Endothelial cell of umbilical vein (primary cell): ENCODE measurements around the gene COL21A1. TPM values are rescaled to one million over a fixed set of nuclear protein-coding genes. Genes with fewer than 3 reads are reported as not detected.

ENCODE experiments used
- BruUV-seq: library from RNA; stranded (reverse); fragments of 400-500 nt; replicated peaks from 2 replicates; lab custom pipeline; 2021; lab: Mats Ljungman, UMichigan
- CTCF ChIA-PET: fragments of 300-600, 350-600 bp; sonication (Branson Sonifier 250); formaldehyde crosslinking; loops from one replicate; lab custom pipeline; 2021; ENCODE audit warnings: antibody characterized with exemption, inconsistent platforms; lab: Charles Lee
- POLR2A ChIA-PET: fragments of 300-600, 350-600 bp; sonication (Branson Sonifier 250); formaldehyde crosslinking; loops from one replicate; lab custom pipeline; 2021; ENCODE audit warnings: antibody characterized with exemption, inconsistent platforms; lab: Charles Lee
- DNase-seq: peaks from one replicate; pipeline ENCODE4 v3.0.0-alpha.2; 2011; ENCODE audit warnings: low read depth, low spot score
- FAIRE-seq: peaks from 2 replicates; lab custom pipeline; 2011; peaks lifted over from hg19 to GRCh38; lab: Jason Lieb, UNC
- H2AFZ ChIP-seq: 2 replicates; pipeline ENCODE4 v1.6.0; 2012; ENCODE audit warnings: low read depth, low read length, control low read depth, inconsistent platforms
- H3K27ac ChIP-seq: 2 replicates; pipeline ENCODE4 v1.5.1; 2011; ENCODE audit warnings: low read depth, mild to moderate bottlenecking, control low read depth, low read length, moderate library complexity; ENCODE audit not compliant: insufficient read depth
- H3K27me3 ChIP-seq, 2 experiments: 2 replicates each; pipeline versions ENCODE4 v1.6.0 to v1.6.1; 2011; ENCODE audit warnings: low read length in 2 of 2, mixed read lengths in 1 of 2; ENCODE audit not compliant: control insufficient read depth in 2 of 2, insufficient read depth in 2 of 2
- H3K36me3 ChIP-seq, 2 experiments: 2 replicates in 1 of 2; 3 replicates in 1 of 2; pipeline ENCODE4 v1.5.1; 2011; ENCODE audit warnings: low read length in 2 of 2, mild to moderate bottlenecking in 1 of 2, moderate library complexity in 1 of 2; ENCODE audit not compliant: control insufficient read depth in 2 of 2, insufficient read depth in 2 of 2; ENCODE audit errors: extremely low read depth in 1 of 2
- H3K4me1 ChIP-seq: 3 replicates; pipeline ENCODE4 v1.5.1; 2011; ENCODE audit warnings: mild to moderate bottlenecking, low read length; ENCODE audit not compliant: control insufficient read depth, insufficient read depth; ENCODE audit errors: extremely low read depth
- H3K4me2 ChIP-seq: 2 replicates; pipeline ENCODE4 v1.6.1; 2011; ENCODE audit warnings: low read length, control low read depth, mixed read lengths; ENCODE audit not compliant: insufficient read depth
- H3K4me3 ChIP-seq, 3 experiments: fragments of 200-600 bp in 1 of 3; sonication (generic), shearing (Covaris generic) in 1 of 3; replicated peaks in 1 of 3; 2 replicates each; pipeline ENCODE4 v1.5.1; 2011 to 2016; ENCODE audit warnings: control low read depth in 3 of 3, low read length in 3 of 3, mild to moderate bottlenecking in 2 of 3, inconsistent platforms in 1 of 3, low read depth in 1 of 3, moderate library complexity in 1 of 3; ENCODE audit not compliant: insufficient read depth in 1 of 3
- H3K79me2 ChIP-seq: 2 replicates; pipeline ENCODE4 v1.6.0; 2012; ENCODE audit warnings: low read length, inconsistent platforms; ENCODE audit not compliant: control insufficient read depth, insufficient read depth
- H3K9ac ChIP-seq: replicated peaks from 2 replicates; pipeline ENCODE3; 2011; ENCODE audit warnings: low read length, control low read depth; ENCODE audit not compliant: insufficient read depth; ENCODE audit errors: extremely low read depth
- H3K9me1 ChIP-seq: replicated peaks from 3 replicates; pipeline ENCODE4 v1.6.0; 2011; ENCODE audit warnings: mild to moderate bottlenecking, low read length; ENCODE audit not compliant: control insufficient read depth, insufficient read depth; ENCODE audit errors: extremely low read depth
- H3K9me3 ChIP-seq: replicated peaks from 2 replicates; pipeline ENCODE4 v1.5.1; 2012; ENCODE audit warnings: low read length, inconsistent platforms; ENCODE audit not compliant: control insufficient read depth, insufficient read depth
- H4K20me1 ChIP-seq: replicated peaks from 2 replicates; pipeline ENCODE3; 2011; ENCODE audit warnings: mild to moderate bottlenecking, low read length; ENCODE audit not compliant: control insufficient read depth, insufficient read depth; ENCODE audit errors: extremely low read depth
- EZH2 ChIP-seq: IDR thresholded peaks from 2 replicates; pipeline ENCODE4 v1.6.1; 2012; ENCODE audit warnings: borderline replicate concordance, low read depth, mild to moderate bottlenecking, moderate library complexity, low read length, inconsistent platforms; ENCODE audit not compliant: severe bottlenecking
- FOS ChIP-seq: IDR thresholded peaks from 2 replicates; pipeline ENCODE4 v1.6.1; 2011; ENCODE audit warnings: mild to moderate bottlenecking, low read length, moderate library complexity, borderline replicate concordance; ENCODE audit not compliant: insufficient read depth
- GATA2 ChIP-seq: IDR thresholded peaks from 2 replicates; pipeline ENCODE4 v1.7.0; 2011; ENCODE audit warnings: low read depth, mild to moderate bottlenecking, moderate library complexity, mixed read lengths, low read length; ENCODE audit not compliant: insufficient read length, insufficient read depth
- JUN ChIP-seq: IDR thresholded peaks from 2 replicates; pipeline ENCODE4 v1.6.1; 2011; ENCODE audit warnings: borderline replicate concordance, low read depth; ENCODE audit not compliant: insufficient read length, insufficient read depth
- MYC ChIP-seq: IDR thresholded peaks from one replicate; pipeline ENCODE4 v1.6.1; 2011; ENCODE audit warnings: mild to moderate bottlenecking, low read depth, low read length
- POLR2A ChIP-seq: IDR thresholded peaks from 2 replicates; pipeline ENCODE4 v1.6.1; 2012; ENCODE audit warnings: low read depth, mild to moderate bottlenecking, control low read depth, low read length
- POLR2AphosphoS5 ChIP-seq: IDR thresholded peaks from 2 replicates; pipeline ENCODE4 v1.6.1; 2012; ENCODE audit warnings: low read depth, mild to moderate bottlenecking, control low read depth, low read length, moderate library complexity; ENCODE audit not compliant: insufficient read depth
- dilution Hi-C: fragments of 300-500 bp; cut with MboI; formaldehyde crosslinking; loops from one replicate; pipeline ENCODE4 v1.15.0; 2019; ENCODE audit warnings: low sequenced_read_pairs; ENCODE audit not compliant: extremely low pct_ligation_motif_present
- intact Hi-C: fragments of 100-400 bp; cut with micrococcal nuclease; formaldehyde crosslinking; loops from one replicate; pipeline ENCODE4 v1.10.0; 2022
- polyA plus RNA-seq, 4 experiments: library from polyadenylated mRNA; depleted of rRNA in 3 of 4; stranded (reverse) in 3 of 4; unstranded in 1 of 4; fragments of >200 nt; gene quantifications; 2 replicates each; pipeline versions ENCODE4 v1.2.1 to v1.2.3, GENCODE V29; 2011 to 2012; ENCODE audit warnings: missing spikeins in 1 of 4
- total RNA-seq: library from RNA; stranded (reverse); gene quantifications from 2 replicates; pipeline ENCODE4 v1.2.3, GENCODE V29; 2021
- TF ChIP-seq, protein P1 (sequence below), 2 donors: IDR thresholded peaks; 1 replicate in 1 of 2; 2 replicates in 1 of 2; pipeline ENCODE4 v1.5.1; 2011; ENCODE audit warnings: low read length in 2 of 2, mild to moderate bottlenecking in 2 of 2, moderate library complexity in 2 of 2, control low read depth in 1 of 2, inconsistent platforms in 1 of 2, low read depth in 1 of 2; ENCODE audit not compliant: insufficient read depth in 1 of 2; ENCODE audit errors: extremely low read depth in 1 of 2
- TF ChIP-seq, protein P2 (sequence below): IDR thresholded peaks from 2 replicates; pipeline ENCODE4 v1.6.1; 2011; ENCODE audit not compliant: insufficient read depth, insufficient read length

Gene COL21A1
- total and polyA plus RNA-seq, 2 donors (not counting 3 experiments of a cell fraction or from before 2014, with no cell fraction given): 0.22 to 1.4 TPM

DNA sequence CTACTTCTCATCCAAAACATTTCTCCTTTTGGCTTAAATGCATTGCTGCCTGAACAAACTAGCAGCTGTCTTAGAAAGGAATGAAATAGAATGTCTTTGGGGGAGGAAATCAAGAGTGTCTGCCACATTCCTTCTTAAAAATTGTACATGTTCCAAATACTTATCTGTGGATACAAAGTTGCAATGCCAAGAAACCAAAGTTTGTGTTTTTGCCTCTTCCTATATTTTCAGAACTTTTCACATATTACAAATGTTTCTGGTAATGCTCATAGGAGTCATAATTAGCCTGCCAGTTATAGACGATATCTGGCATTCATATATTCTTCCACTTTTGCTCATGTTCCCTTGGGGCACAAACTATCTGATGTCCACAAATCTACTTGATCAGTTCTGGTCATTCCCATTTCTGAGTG, 206.5 kb downstream of the COL21A1 start:
- ChIA-PET POLR2A (no interaction called here), CTCF (no interaction called here)
- DNase-seq (no peak), FAIRE-seq (no peak)
- H3K9me1 ChIP-seq: no peaks in the 10 kb centered on the region
- BruUV-seq: no TSS peak
- no peak overlapping the region for H3K9ac ChIP-seq
- no peak overlapping the region for H3K4me2 ChIP-seq
- H3K36me3 ChIP-seq: no peaks in the 10 kb centered on the region
- no peak overlapping the region for H3K4me3 ChIP-seq
- H2AFZ ChIP-seq: no peak overlapping the region
- dilution Hi-C loops: no loop called here
- H3K4me1 ChIP-seq: peaks cover 13% of the 10 kb centered on the region
- H3K9me3 ChIP-seq: no peaks in the 10 kb centered on the region
- no peaks in the 10 kb centered on the region for H3K79me2 ChIP-seq
- H3K27me3 ChIP-seq: no peaks in the 10 kb centered on the region
- H4K20me1 ChIP-seq: no peaks in the 10 kb centered on the region
- no peak overlapping the region for H3K27ac ChIP-seq
- intact Hi-C loops: no loop called here
- TF ChIP-seq EZH2: no peak
- no peak for TF ChIP-seq POLR2AphosphoS5
- no peak for TF ChIP-seq FOS
- TF ChIP-seq, protein P1, sequence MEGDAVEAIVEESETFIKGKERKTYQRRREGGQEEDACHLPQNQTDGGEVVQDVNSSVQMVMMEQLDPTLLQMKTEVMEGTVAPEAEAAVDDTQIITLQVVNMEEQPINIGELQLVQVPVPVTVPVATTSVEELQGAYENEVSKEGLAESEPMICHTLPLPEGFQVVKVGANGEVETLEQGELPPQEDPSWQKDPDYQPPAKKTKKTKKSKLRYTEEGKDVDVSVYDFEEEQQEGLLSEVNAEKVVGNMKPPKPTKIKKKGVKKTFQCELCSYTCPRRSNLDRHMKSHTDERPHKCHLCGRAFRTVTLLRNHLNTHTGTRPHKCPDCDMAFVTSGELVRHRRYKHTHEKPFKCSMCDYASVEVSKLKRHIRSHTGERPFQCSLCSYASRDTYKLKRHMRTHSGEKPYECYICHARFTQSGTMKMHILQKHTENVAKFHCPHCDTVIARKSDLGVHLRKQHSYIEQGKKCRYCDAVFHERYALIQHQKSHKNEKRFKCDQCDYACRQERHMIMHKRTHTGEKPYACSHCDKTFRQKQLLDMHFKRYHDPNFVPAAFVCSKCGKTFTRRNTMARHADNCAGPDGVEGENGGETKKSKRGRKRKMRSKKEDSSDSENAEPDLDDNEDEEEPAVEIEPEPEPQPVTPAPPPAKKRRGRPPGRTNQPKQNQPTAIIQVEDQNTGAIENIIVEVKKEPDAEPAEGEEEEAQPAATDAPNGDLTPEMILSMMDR (IDR thresholded peaks at IDR 0.05; ENCODE audit: extremely low read depth in 1 of 2, insufficient read depth in 1 of 2, low read depth in 1 of 2, low read length in 2 of 2): no peak
- no peak for TF ChIP-seq GATA2
- TF ChIP-seq, protein P2, sequence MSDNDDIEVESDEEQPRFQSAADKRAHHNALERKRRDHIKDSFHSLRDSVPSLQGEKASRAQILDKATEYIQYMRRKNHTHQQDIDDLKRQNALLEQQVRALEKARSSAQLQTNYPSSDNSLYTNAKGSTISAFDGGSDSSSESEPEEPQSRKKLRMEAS: no peak
- no peak for TF ChIP-seq JUN
- no peak for TF ChIP-seq POLR2A
- no peak for TF ChIP-seq MYC
